HG03103 (cell line): Measurements from ENCODE around the gene SPEG.

Source experiments
- ATAC-seq: cut with Tn5 transposase; IDR thresholded peaks from one replicate; pipeline ENCODE4 v1.9.1; 2021; ENCODE audit warnings: low read depth; ENCODE audit not compliant: unreplicated experiment

Gene SPEG

GRCh38 chr2:219541611-219542180 lies 107.1 kb downstream of the SPEG start:
- ATAC-seq, result peak; percentile 42

DNA sequence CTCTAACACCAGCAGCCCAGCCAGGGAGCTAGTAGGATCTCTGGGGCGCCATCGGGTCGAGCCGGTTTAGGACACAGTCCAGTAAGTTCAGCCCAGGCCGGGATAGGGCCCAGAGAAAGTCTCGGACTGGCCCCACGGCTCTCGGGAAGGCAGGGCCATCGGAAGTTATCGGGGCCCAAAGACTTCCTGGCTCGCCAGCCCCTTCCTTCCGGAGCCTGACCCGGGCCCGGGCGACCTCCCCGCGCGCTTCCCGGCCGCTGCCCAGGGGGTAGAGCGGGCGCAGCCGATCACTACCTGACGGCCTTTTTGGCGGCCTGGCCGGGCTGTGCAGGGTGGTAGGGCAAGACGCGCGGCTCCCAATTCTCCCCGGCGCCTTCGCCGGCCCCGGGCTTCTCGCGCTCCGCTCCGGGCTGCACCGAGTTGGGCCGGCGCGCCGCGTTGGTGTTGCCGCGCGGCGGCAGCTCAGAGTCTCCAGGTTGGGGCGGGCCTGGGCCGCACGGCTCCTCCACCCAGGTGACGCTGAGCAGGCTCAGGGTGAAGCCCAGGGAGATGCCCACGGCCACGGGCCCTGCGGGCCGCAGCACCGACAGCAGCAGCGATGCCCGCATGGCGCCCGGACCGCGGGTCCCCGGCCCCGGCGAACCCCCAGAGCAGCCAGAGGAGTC lies 108.4 kb downstream of the SPEG start:
- ATAC-seq, result peak; percentile 31

- peak; percentile 69 for ATAC-seq
Measured at GRCh38 chr2:219543596-219544358, 109.1 kb downstream of the SPEG start, which contains the start of the genes CHPF and TMEM198. CHPF (minus strand) TSS chr2:219543809; CDS start chr2:219543538, 271 bp downstream. TMEM198 (plus strand) TSS chr2:219544028; CDS start chr2:219544728, 700 bp downstream.

- ATAC-seq, result no peak
Measured at GRCh38 chr2:219544567-219544966, 109.9 kb downstream of the SPEG start.

DNA sequence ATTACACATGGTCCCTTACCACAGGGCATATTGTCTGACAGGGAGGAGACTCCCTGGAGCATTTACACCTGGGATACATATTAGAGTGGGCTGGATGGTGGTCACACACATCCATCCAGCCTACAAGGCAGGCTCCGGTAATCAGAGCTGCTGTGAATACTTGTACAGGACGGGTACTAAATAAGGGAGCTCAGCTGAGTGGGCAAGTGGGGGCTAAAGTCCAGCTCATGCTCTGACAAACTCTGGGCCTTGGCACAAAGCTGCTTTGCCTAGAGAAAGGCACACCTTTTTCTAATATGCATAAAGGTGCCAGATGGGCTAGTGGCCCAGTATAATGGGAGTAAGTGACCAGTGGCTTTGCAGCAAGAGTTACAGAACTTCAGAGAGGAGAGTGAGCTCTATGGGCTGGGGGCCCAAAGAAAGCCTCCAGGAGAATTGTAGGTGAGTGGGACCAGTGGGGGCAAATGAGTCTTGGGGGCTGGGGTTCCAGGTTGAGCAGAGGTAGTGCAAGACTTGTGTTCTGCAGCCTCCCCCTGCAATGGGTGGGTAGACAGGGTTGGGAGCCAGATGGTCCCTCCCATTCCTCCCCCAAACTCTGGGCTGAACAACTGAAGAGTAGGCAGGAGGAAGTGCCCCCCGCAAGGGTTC lies 110.8 kb downstream of the SPEG start:
- ATAC-seq, result no peak

DNA sequence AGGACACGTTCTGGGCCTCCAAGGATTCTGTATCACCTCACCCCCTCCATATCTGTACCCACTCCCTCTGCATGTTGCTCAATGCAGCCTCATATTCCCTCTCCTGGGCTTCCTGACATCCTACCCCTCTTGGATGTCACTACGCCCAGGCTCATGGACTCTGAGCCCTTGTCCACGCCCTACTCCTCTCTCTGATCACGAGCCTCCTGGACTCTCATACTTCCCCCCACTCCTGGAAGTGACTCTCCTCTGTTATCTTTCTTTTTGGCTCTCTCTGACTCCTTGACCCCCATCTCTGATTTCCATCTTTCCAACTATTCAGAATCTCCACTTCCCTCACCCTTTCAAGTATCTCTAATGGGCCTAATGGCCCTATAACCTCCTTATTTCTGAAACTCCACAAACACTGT lies 111.3 kb downstream of the SPEG start:
- no peak for ATAC-seq

- no peak for ATAC-seq
Measured at GRCh38 chr2:219547621-219548020, 113.0 kb downstream of the SPEG start.
